NAMALWA (cell line): ENCODE measurements around the gene LIMA1.
"Not testable (repeated sequence)": the region's sequence is repeated elsewhere in the genome, so short reads cannot be mapped to it uniquely, and the experiment has no call there.

ENCODE experiments used
- DNase-seq: peaks from one replicate; pipeline ENCODE4 v3.0.0-alpha.2; 2015; ENCODE audit warnings: low spot score

Gene LIMA1

GRCh38 chr12:50283229-50283923, at the start of gene LIMA1:
TSS of gene LIMA1 (minus strand) at chr12:50283520. CDS start at chr12:50248751, 34,769 bp downstream.
- DNase-seq: peak; percentile 83

GRCh38 chr12:50331745-50332144, 48.4 kb upstream of the LIMA1 start:
- DNase-seq: no peak

- not testable (repeated sequence) for DNase-seq
Observed at GRCh38 chr12:50328664-50329063, 45.3 kb upstream of the LIMA1 start.

DNA sequence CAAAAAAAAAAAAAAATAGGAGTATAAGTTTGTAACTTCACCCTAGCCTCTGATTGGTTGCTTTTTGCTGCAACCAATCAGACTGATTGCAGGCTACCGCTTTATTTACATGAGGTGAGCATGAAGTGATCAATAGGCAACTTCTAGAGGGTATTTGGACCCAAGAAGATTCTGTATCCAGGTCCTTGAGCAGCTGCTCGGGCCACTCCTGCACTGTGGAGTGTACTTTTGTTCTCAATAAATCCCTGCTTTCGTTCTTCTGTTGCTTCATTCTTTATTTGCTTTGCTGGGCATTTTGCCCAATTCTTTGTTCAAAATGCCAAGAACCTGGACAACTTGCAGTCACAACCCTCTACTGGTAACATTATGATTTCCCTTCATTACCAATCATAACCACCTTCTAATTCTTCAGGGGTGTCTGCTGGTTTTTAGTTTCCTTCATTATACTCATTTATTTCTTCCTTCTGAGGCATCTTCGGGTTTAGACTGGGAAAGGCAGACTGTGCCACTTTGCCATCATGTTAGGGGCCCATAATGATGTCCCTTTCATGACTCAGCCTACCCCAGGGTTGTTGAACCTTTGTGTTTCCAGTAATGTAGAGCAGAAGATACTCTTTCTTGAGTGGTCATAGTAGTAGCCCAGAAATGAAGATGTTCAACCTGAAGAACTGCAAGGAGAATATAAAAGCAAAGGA, 43.4 kb upstream of the LIMA1 start:
- DNase-seq: no peak

GRCh38 chr12:50325890-50326391, 42.6 kb upstream of the LIMA1 start:
- no peak for DNase-seq

GRCh38 chr12:50324770-50325169, 41.5 kb upstream of the LIMA1 start:
- DNase-seq: not testable (repeated sequence)

- not testable (repeated sequence) for DNase-seq
Observed at GRCh38 chr12:50324077-50324476, 40.8 kb upstream of the LIMA1 start.

GRCh38 chr12:50322206-50322605, 38.9 kb upstream of the LIMA1 start:
- DNase-seq: no peak

DNA sequence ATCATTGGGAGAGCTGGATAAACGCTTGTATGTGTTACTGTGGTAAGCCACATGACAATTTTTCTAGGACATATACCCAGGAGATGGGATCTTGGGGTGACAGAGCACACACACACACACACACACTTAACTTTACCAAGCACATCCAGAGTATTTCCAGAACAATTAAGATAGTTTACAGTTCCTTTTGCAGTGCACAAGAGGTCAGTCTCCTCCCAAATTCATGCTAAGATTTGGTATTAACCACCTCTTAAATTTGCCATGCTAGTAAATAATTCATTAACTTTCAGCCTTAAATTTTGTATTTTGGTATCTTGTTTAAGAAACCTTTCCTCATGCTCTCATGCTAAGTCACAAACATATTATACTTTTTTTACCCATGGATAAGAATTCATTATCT, 33.9 kb upstream of the LIMA1 start:
- no peak for DNase-seq

GRCh38 chr12:50315803-50316202, 32.5 kb upstream of the LIMA1 start:
- DNase-seq: no peak

DNA sequence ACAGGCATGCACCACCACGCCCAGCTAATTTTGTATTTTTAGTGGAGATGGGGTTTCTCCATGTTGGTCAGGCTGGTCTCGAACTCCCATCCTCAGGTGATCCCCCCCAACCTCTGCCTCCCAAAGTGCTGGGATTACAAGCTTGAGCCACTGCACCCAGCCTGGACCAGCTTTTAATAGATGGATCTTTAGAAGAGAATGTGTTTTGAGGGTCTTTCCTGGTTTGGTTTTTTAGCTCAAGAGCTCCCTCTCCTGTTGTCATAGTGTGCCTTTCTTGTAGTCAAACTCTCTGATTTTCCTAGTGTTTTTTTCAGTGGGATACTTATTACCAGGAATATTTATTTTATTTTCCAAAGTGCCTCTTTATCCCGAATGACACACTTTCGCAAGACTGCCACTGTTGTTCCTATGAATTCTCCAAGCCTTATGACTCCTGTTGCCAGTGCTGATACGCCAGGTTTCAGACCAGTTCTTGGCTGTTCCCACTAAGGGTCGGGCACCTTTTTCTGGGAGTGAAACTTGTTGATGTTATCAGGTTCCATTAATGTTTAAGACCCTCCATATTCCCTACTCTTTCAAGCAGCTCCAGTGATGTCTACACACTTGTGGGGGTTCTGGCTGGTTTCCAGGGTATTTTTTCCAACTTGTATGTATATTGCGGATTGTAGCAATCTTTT, 31.5 kb upstream of the LIMA1 start:
- DNase-seq: peak; percentile 60

GRCh38 chr12:50313971-50314370, 30.7 kb upstream of the LIMA1 start:
- not testable (repeated sequence) for DNase-seq

DNA sequence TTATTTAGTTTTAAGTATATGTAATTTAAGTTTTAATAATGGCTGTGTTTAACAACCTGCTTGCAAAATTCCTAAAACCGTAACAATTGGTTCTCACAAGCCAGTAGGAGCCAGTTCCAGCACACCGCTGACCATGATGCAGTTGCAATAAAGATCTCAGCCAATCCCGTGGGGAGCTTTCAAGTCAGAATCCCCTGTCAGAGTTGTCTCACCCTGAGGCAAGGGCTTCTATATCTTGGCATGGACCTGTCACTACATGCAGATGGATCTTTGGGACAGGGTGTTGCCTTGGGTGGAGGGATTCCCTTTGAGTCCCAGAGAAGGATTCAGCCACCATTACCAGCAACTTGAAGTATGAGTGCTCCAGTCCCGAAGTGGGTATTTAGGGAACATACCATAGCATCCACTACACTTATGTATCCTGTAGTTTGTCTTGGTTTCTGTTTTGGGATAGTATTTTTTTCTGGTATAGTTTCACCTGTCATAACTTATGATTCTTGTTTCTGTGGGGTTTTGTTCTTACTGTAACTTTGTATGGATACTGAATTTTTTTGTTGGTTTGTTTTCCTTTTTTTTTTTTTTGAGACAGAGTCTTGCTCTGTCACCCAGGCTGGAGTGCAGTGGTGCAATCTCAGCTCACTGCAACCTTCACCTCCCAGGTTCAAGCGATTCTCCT, 30.1 kb upstream of the LIMA1 start:
- DNase-seq: no peak

DNA sequence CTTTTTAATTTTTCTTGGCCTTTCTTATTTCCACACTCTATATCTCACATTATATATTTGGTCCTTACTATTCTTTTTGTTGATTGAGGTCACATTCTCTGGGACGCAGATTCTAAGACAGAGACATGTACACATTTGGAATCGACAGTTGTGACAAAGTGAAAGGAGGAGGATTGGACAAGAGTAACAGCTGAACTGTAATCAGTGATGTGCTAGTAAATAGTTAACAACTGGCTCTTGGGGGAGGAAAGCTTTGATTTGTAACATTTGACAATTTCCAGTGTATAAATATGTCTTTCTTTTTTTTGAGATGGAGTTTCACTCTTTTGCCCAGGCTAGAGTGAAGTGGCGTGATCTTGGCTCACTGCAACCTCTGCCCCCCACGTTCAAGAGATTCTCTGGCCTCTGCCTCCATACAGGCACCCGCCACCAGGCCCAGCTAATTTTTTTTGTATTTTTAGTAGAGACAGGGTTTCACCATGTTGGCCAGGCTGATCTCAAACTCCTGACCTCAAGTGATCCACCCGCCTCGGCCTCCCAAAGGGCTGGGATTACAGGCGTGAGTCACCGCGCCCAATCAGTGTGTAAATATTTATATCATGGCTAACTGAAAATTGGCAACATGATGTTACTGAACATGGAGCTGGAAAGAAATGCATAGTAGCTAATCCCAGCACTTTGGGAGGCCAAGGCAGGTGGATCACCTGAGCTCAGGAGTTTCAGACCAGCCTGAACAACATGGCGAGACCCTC, 28.7 kb upstream of the LIMA1 start:
- not testable (repeated sequence) for DNase-seq

- no peak for DNase-seq
Observed at GRCh38 chr12:50309950-50310349, 26.6 kb upstream of the LIMA1 start.

DNA sequence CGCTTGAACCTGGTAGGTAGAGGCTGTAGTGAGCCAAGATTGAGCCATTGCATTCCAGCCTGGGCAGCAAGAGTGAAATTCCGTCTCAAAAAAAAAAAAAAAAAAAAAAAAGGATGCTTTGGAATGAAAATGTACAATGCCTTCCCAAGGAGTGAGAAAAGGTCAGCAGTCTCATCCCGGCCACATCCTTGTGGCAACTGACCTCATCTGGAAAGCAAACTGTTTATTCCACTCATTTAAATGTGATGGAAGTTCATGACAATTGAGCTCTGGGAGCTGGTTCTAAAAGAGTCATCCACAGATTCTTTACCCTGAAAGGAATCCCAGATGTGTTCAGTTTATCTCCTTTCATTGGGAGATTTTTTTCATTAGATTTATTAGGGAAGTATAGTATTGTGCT, 19.4 kb upstream of the LIMA1 start:
- no peak for DNase-seq

- no peak for DNase-seq
Observed at GRCh38 chr12:50297996-50298395, 14.7 kb upstream of the LIMA1 start.

DNA sequence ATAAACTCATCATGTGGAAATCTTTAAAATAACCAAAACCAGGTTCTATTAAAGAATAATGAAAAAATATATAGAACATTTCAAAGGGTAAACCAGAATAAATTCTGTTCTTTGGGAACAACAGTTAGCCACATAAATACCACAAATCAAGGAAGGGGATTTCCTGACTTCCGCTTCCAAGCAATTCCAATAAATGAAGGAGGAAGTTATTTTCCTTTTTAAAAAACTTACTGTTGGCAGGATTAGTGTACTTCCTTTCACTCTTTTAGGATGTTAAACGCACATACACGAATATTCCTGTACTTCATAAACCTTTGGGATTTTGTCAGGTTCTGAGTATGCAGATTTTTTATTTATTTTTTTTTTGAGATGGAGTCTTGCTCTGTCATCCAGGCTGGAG, 13.7 kb upstream of the LIMA1 start:
- no peak for DNase-seq

DNA sequence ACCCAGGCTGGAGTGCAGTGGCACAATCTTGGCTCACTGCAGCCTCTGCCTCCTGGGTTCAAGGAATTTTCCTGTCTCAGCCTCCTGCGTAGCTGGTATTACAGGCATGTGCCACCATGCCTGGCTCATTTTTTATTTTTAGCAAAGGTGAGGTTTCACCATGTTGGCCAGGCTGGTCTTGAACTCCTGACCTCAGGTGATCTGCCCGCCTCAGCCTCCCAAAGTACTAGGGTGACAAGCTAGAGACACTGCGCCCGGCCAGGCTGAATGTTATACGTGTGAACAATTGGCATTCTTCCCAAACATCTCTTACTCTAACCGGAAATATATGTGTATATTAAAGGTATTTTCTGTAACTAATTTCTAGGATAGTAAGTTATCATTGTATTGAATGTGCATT, 13.2 kb upstream of the LIMA1 start:
- DNase-seq: no peak

DNA sequence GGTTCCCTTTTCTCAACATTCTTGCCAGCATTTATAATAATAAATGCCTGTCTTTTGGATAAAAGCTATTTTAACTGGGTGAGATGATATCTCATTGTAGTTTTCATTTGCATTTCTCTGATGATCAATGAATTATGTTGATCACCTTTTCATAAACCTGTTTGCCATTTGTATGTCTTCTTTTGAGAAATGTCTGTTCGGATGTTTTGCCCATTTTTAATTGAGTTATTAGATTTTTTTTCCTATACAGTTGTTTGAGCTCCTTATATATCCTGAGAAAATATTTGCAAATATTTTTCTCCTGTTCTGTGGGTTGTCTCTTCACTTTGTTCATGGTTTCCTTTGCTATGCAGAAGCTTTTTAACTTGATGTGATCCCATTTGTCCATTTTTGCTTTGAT, 8.1 kb upstream of the LIMA1 start:
- DNase-seq: no peak

GRCh38 chr12:50290692-50291091, 7.4 kb upstream of the LIMA1 start:
- DNase-seq: not testable (repeated sequence)

GRCh38 chr12:50287271-50287670, 4.0 kb upstream of the LIMA1 start:
- no peak for DNase-seq
